Uterus (tissue), 4 donors: ENCODE results near the gene MLLT10. TPM values are rescaled to one million over a fixed set of nuclear protein-coding genes. Genes with fewer than 3 reads are reported as not detected.
"Not testable (repeated sequence)": the region's sequence is repeated elsewhere in the genome, so short reads cannot be mapped to it uniquely, and the experiment has no call there.

ENCODE experiments used
- DNase-seq, 2 donors: peaks; one replicate each; pipeline ENCODE4 v3.0.0-alpha.2; 2019 to 2020
- H3K27ac ChIP-seq, 2 donors: fragments of 200-600 bp; sonication (generic); 1 replicate in 1 of 2; 2 replicates in 1 of 2; pipeline ENCODE4 v1.5.1; 2016 to 2018
- H3K27me3 ChIP-seq, 2 donors: fragments of 200-600 bp; sonication (generic); one replicate each; pipeline ENCODE4 v1.5.1; 2018 to 2019; ENCODE audit warnings: control low read depth in 1 of 2
- H3K36me3 ChIP-seq, 2 donors: fragments of 200-600 bp; sonication (generic); one replicate each; pipeline ENCODE4 v1.5.1; 2019; ENCODE audit warnings: control low read depth in 1 of 2
- H3K4me1 ChIP-seq, 2 donors: fragments of 200-600 bp; sonication (generic); one replicate each; pipeline ENCODE4 v1.5.1; 2018 to 2019; ENCODE audit warnings: control low read depth in 1 of 2
- H3K4me3 ChIP-seq, 2 donors: fragments of 200-600 bp; sonication (generic); 1 replicate in 1 of 2; 2 replicates in 1 of 2; pipeline ENCODE4 v1.5.1; 2018 to 2019; ENCODE audit warnings: mild to moderate bottlenecking in 1 of 2
- H3K9me3 ChIP-seq, 2 donors: fragments of 200-600 bp; sonication (generic); one replicate each; pipeline ENCODE4 v1.5.1; 2019; ENCODE audit warnings: control low read depth in 1 of 2
- POLR2A ChIP-seq, 2 donors: fragments of 450-650 bp; IDR thresholded peaks; one replicate each; pipeline ENCODE4 v1.6.1; 2016; ENCODE audit warnings: antibody characterized with exemption in 2 of 2, mild to moderate bottlenecking in 1 of 2, moderate library complexity in 1 of 2
- intact Hi-C: fragments of 100-400 bp; cut with DNase I; formaldehyde crosslinking; loops from one replicate; pipeline ENCODE4 v1.15.1; 2023; ENCODE audit warnings: low total_unique reads
- total RNA-seq, 4 donors: library from RNA; depleted of rRNA in 3 of 4; stranded (reverse); fragments of >200 nt in 3 of 4; gene quantifications; one replicate each; pipeline versions ENCODE4 v1.1.0 to v1.2.4, GENCODE V29; 2014 to 2023
- TF ChIP-seq, protein P1 (sequence below), 4 experiments: fragments of 200-600 bp in 2 of 4; fragments of 450-650 bp in 2 of 4; sonication (generic) in 2 of 4; IDR thresholded peaks; one replicate each; pipeline ENCODE4 v1.5.1; 2016 to 2019; ENCODE audit warnings: antibody characterized with exemption in 4 of 4, mild to moderate bottlenecking in 2 of 4, moderate library complexity in 1 of 4
- donor health status: DM: yes; HTN: yes; CAD: no.

Gene MLLT10
- total RNA-seq, 4 donors from 2014 or later, result 34.1 to 71.2 (median 59.8) TPM

- intact Hi-C loops, result no loop called here
Measured at GRCh38 chr10:21705142-21705827, 171.3 kb downstream of the MLLT10 start.

DNA sequence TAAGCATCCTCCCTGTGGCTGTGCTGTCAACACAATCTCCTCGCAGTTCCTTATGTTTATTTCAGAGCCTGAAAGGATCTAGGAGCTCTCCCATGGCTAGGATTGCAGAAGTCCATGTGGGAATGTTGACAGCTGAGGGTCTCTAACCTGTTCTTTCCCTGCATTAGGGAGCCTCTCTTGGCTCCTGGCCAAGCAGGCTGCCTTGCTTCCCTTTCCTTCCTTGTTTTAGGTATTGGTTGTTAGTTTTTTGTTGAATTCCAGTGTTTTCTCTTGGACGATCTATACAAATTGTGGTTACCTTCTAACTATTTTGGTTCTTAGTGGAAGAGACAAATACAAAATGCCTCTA, 171.8 kb downstream of the MLLT10 start:
- intact Hi-C loops, result no loop called here
- H3K27me3 ChIP-seq, result no peaks in the 10 kb centered on the region

More at GRCh38 chr10:21705142-21705827, 171.3 kb downstream of the MLLT10 start:
- H3K4me3 ChIP-seq, result no peak overlapping the region
- no peaks in the 10 kb centered on the region for H3K27me3 ChIP-seq
- no peaks in the 10 kb centered on the region for H3K36me3 ChIP-seq
- no peak overlapping the region for H3K27ac ChIP-seq
- no peaks in the 10 kb centered on the region for H3K4me1 ChIP-seq
- H3K9me3 ChIP-seq, result peaks cover 0 to 10% of the 10 kb centered on the region in 2 donors
- no peak for TF ChIP-seq POLR2A (IDR thresholded peaks at IDR 0.05)
- DNase-seq, result no peak

DNA sequence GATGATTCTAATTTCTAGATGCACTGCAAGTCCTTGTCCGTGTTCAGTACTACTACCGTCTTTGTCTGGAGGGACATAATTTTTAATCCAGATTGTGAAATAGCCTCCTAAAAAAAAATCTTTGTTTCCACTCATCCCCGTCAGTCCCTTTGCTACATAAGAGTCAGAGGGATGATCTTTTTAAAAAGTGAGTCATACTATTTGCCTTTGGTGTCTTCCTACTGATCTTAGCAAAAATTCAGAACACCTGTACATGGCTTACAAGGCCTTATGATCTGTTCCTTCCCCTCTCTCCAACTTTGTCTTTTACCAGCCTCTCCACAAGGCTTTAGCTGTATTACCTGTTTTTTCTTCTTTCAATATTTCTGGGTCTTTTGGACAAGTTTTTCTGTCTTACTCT, 173.5 kb downstream of the MLLT10 start:
- Histone ChIP-seq H3K4me3 (no peak overlapping the region), H3K27me3 (no peaks in the 10 kb centered on the region), H3K36me3 (no peaks in the 10 kb centered on the region), H3K27ac (no peak overlapping the region), H3K9me3 (no peaks in the 10 kb centered on the region), H3K4me1 (no peaks in the 10 kb centered on the region)
- no peak for TF ChIP-seq POLR2A (IDR thresholded peaks at IDR 0.05)
- TF ChIP-seq, protein P1, sequence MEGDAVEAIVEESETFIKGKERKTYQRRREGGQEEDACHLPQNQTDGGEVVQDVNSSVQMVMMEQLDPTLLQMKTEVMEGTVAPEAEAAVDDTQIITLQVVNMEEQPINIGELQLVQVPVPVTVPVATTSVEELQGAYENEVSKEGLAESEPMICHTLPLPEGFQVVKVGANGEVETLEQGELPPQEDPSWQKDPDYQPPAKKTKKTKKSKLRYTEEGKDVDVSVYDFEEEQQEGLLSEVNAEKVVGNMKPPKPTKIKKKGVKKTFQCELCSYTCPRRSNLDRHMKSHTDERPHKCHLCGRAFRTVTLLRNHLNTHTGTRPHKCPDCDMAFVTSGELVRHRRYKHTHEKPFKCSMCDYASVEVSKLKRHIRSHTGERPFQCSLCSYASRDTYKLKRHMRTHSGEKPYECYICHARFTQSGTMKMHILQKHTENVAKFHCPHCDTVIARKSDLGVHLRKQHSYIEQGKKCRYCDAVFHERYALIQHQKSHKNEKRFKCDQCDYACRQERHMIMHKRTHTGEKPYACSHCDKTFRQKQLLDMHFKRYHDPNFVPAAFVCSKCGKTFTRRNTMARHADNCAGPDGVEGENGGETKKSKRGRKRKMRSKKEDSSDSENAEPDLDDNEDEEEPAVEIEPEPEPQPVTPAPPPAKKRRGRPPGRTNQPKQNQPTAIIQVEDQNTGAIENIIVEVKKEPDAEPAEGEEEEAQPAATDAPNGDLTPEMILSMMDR (IDR thresholded peaks at IDR 0.05), result no peak
- intact Hi-C loops, result no loop called here
- no peak for DNase-seq

More for the DNA sequence above, 171.8 kb downstream of the MLLT10 start:
- DNase-seq, result no peak
- no peaks in the 10 kb centered on the region for H3K36me3 ChIP-seq
- TF ChIP-seq, protein P1 (IDR thresholded peaks at IDR 0.05), result no peak
- no peak for TF ChIP-seq POLR2A (IDR thresholded peaks at IDR 0.05)
- no peak overlapping the region for H3K27ac ChIP-seq
- peaks cover 0 to 6% of the 10 kb centered on the region in 2 donors for H3K9me3 ChIP-seq
- H3K4me1 ChIP-seq, result no peaks in the 10 kb centered on the region
- H3K4me3 ChIP-seq, result no peak overlapping the region

DNA sequence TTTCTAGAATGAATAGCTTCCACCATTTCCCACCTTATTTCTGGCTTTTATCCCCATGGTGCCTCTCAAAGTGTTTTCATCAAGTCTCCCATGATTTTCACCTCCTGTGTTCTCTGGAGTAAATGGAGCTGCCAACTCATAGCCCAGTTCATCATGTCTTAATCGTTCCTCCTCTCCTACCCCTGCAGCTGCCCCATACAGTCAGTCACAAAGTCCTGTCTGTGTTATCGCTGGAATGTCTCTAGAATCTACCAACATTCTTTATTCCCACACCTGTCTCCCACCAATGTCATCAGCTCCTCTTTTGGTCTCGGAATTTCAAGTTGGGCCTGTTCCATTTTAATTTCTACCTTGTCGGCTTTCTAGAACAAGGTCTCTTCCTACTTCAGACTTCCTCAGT, 178.9 kb downstream of the MLLT10 start:
- Histone ChIP-seq H3K4me3 (no peak overlapping the region), H3K9me3 (no peaks in the 10 kb centered on the region), H3K27ac (no peak overlapping the region), H3K4me1 (no peaks in the 10 kb centered on the region), H3K36me3 (no peaks in the 10 kb centered on the region), H3K27me3 (no peaks in the 10 kb centered on the region)
- intact Hi-C loops, result no loop called here
- no peak for TF ChIP-seq POLR2A (IDR thresholded peaks at IDR 0.05)
- TF ChIP-seq, protein P1 (IDR thresholded peaks at IDR 0.05), result no peak
- DNase-seq, result no peak

DNA sequence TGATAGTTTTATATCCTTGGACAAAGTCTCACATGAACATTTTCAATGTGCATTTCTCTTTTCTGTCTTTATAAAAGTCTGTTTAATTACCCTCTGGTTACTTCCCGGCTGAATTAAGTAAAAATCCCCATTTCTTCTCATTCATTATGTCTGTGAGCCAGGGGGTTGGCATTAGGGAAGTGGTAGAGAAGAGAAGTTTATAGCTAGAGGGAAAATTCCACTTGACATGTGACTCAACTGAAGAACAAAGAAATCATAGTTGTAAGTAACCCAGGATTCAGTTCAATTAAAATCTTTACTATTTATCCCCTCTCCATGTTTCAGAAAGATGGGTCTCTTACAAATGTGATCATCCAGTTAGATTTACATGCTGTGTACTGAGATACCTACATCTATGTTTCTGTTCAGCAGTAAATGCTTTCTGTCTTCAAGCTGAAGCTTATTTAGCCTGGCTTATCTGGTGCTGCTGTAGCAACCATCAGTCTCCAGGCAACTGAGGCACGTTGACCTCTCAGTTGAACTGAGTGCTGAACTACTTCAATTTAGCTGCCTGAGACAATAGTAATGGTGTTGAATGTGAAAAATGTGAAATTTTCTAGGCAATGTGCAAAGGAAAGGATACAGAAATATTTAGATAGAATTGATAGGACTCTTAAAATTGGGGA, 181.6 kb downstream of the MLLT10 start:
- Histone ChIP-seq H3K9me3 (no peaks in the 10 kb centered on the region), H3K4me1 (no peaks in the 10 kb centered on the region), H3K27me3 (no peaks in the 10 kb centered on the region), H3K4me3 (no peak overlapping the region), H3K27ac (no peak overlapping the region), H3K36me3 (no peaks in the 10 kb centered on the region)
- no peak for TF ChIP-seq POLR2A (IDR thresholded peaks at IDR 0.05)
- TF ChIP-seq, protein P1 (IDR thresholded peaks at IDR 0.05), result no peak
- intact Hi-C loops, result no loop called here
- DNase-seq, result no peak

DNA sequence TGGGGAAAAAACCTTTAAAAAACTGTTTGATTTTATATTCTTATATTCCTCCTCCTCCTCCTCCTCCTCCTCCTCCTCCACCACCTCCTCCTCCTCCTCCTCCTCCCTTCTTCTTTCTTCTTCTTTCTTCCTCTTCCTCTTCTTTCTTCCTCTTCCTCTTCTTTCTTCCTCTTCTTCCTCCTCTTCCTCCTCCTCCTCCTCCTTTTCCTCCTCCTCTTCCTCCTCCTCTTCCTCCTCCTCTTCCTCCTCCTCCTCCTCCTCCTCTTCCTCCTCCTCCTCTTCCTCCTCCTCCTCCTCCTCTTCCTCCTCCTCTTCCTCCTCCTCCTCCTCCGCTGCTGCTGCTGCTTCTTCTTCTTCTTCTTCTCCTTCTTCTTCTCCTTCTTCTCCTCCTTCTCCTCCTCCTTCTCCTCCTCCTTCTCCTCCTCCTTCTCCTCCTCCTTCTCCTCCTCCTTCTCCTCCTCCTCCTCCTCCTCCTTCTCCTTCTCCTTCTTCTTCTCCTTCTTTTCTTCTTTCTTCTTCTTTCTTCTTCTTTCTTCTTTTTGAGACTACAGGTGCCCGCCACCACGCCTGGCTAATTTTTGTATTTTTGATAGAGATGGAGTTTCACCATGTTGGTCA, 183.5 kb downstream of the MLLT10 start:
- H3K36me3 ChIP-seq, H3K27me3 ChIP-seq, DNase-seq, intact Hi-C loops, H3K9me3 ChIP-seq, H3K4me1 ChIP-seq, H3K4me3 ChIP-seq, H3K27ac ChIP-seq: not testable (repeated sequence)
